GM19455 (cell line): ENCODE data around the gene NKX3-2.

Source experiments
- ATAC-seq: cut with Tn5 transposase; IDR thresholded peaks from one replicate; pipeline ENCODE4 v1.9.1; 2021; ENCODE audit not compliant: unreplicated experiment

Gene NKX3-2

GRCh38 chr4:13515268-13515667, 29.0 kb downstream of the NKX3-2 start:
- no peak for ATAC-seq

- ATAC-seq, result no peak
Measured at GRCh38 chr4:13514722-13515121, 29.6 kb downstream of the NKX3-2 start.

GRCh38 chr4:13511101-13511500, 33.2 kb downstream of the NKX3-2 start:
- no peak for ATAC-seq

- ATAC-seq, result no peak
Measured at GRCh38 chr4:13509442-13509841, 34.9 kb downstream of the NKX3-2 start.

- no peak for ATAC-seq
Measured at GRCh38 chr4:13504374-13504773, 39.9 kb downstream of the NKX3-2 start.

- ATAC-seq, result no peak
Measured at GRCh38 chr4:13498469-13498868, 45.8 kb downstream of the NKX3-2 start.

GRCh38 chr4:13496605-13497004, 47.7 kb downstream of the NKX3-2 start:
- no peak for ATAC-seq

- no peak for ATAC-seq
Measured at GRCh38 chr4:13495753-13496152, 48.6 kb downstream of the NKX3-2 start.

- ATAC-seq, result no peak
Measured at GRCh38 chr4:13493793-13494192, 50.5 kb downstream of the NKX3-2 start.

GRCh38 chr4:13492747-13493146, 51.6 kb downstream of the NKX3-2 start:
- ATAC-seq, result no peak
